NCI-H2196 (cell line): ENCODE results near the gene RAC3.
"Not testable (repeated sequence)": the region's sequence is repeated elsewhere in the genome, so short reads cannot be mapped to it uniquely, and the experiment has no call there.

Experiments used
- DNase-seq: peaks from one replicate; lab custom pipeline; 2025; ENCODE audit not compliant: unreplicated experiment; lab: John Stamatoyannopoulos, UW

RAC3 gene

GRCh38 chr17:82037889-82038195, 6.4 kb downstream of the RAC3 start:
- DNase-seq, result no peak

- DNase-seq, result not testable (repeated sequence)
Observed at GRCh38 chr17:82038796-82039409, 7.4 kb downstream of the RAC3 start.

- no peak for DNase-seq
Observed at GRCh38 chr17:82039695-82040299, 8.3 kb downstream of the RAC3 start.

GRCh38 chr17:82041144-82041814, 9.8 kb downstream of the RAC3 start:
- DNase-seq, result no peak

GRCh38 chr17:82042649-82043048, 11.2 kb downstream of the RAC3 start:
- no peak for DNase-seq

GRCh38 chr17:82043507-82043906, 12.0 kb downstream of the RAC3 start:
- no peak for DNase-seq

- no peak for DNase-seq
Observed at GRCh38 chr17:82045936-82046484, 14.5 kb downstream of the RAC3 start.

- no peak for DNase-seq
Observed at GRCh38 chr17:82046903-82047302, 15.4 kb downstream of the RAC3 start.

GRCh38 chr17:82047379-82047778, 15.9 kb downstream of the RAC3 start:
- DNase-seq, result no peak

- no peak for DNase-seq
Observed at GRCh38 chr17:82047914-82048570, 16.6 kb downstream of the RAC3 start.

GRCh38 chr17:82048571-82048971, 17.1 kb downstream of the RAC3 start:
- DNase-seq, result no peak

GRCh38 chr17:82049106-82049505, 17.6 kb downstream of the RAC3 start:
- DNase-seq, result no peak

- DNase-seq, result no peak
Observed at GRCh38 chr17:82049521-82049971, 18.1 kb downstream of the RAC3 start.

GRCh38 chr17:82050152-82050760, 18.8 kb downstream of the RAC3 start:
- no peak for DNase-seq

- no peak for DNase-seq
Observed at GRCh38 chr17:82050761-82051641, 19.5 kb downstream of the RAC3 start.

- peak; percentile 83 for DNase-seq
Observed at GRCh38 chr17:82051776-82052637, 20.5 kb downstream of the RAC3 start, which contains the start of the genes GPS1 and RFNG. Gene GPS1, plus strand, starts transcription at chr17:82051898. Its CDS starts 34 bp downstream, at chr17:82051932. Gene RFNG, minus strand, starts transcription at chr17:82051811. Its CDS starts 45 bp downstream, at chr17:82051766.

GRCh38 chr17:82052638-82053059, 21.2 kb downstream of the RAC3 start:
- DNase-seq, result no peak

- DNase-seq, result no peak
Observed at GRCh38 chr17:82053130-82053529, 21.7 kb downstream of the RAC3 start.
